GM23248 (cell line): ENCODE results near the gene REEP5.

Source experiments
- EZH2 ChIP-seq: fragments of 200-600 bp; sonication (generic); IDR thresholded peaks from 2 replicates; pipeline ENCODE4 v1.6.1; 2018; ENCODE audit warnings: antibody characterized with exemption, mild to moderate bottlenecking; ENCODE audit not compliant: insufficient read depth, poor library complexity, severe bottlenecking
- EZH2phosphoT487 ChIP-seq: fragments of 200-600 bp; sonication (generic); IDR thresholded peaks from 2 replicates; pipeline ENCODE4 v1.6.1; 2018; ENCODE audit warnings: antibody characterized with exemption, moderate library complexity, mild to moderate bottlenecking, low read depth; ENCODE audit not compliant: insufficient read depth

- TF ChIP-seq EZH2 (no peak), EZH2phosphoT487 (no peak)
Measured at GRCh38 chr5:112886975-112887374, 35.1 kb downstream of the REEP5 start.
